Activated CD4-positive, CD25-positive, alpha-beta regulatory T cell (primary cell): Measurements from ENCODE around the gene PRMT9.

Experiments used
- DNase-seq, 4 experiments: peaks; one replicate each; lab custom pipeline; 2025; lab: John Stamatoyannopoulos, UW

The PRMT9 gene

GRCh38 chr4:147617841-147618691, 65.9 kb downstream of the PRMT9 start:
- DNase-seq: no peak

DNA sequence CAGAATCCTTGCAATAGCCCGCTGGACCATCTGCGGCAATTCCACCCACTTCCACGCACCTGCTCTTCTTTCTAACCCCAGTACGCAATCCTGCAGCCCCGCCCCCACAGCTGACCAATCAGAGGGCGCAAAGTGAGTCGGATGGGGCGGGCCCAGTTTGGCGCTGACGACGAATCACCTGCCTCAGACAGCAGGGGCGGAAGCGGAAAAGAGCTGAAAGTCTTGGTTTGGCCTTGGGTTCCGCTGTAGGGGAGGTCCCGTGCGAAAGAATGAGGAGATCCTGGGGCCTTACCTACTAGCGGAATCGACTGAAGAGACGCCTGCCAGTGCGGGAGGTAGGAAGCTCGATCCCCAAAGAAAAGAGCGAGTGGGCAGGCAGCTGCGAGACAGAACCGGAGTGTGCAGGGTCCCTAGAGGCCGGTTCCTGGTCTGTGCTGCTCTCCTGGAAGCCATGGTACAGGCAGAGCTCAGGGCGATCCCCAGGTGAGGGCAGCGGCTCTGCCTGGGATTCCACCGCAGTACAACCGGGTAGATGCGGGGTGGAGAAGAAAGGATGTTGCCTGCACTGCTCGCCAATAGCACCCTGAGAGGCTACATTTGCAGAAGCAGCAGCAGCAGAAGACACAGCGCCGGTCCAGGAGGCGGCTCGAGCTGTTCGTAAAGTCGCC, 66.7 kb downstream of the PRMT9 start, which contains the start of gene TMEM184C:
Gene TMEM184C, plus strand, starts transcription at position 225 of the 668 bp plus-strand sequence. CDS start 560 bp downstream, outside the sequence.
- peak; percentile 94 to 99 (median 96) for DNase-seq

GRCh38 chr4:147616849-147617172, 67.2 kb downstream of the PRMT9 start:
- DNase-seq: no peak

GRCh38 chr4:147610686-147611085, 73.3 kb downstream of the PRMT9 start:
- DNase-seq: no peak

- DNase-seq: no peak
Measured at GRCh38 chr4:147607471-147607870, 76.5 kb downstream of the PRMT9 start.

- no peak for DNase-seq
Measured at GRCh38 chr4:147605499-147605898, 78.5 kb downstream of the PRMT9 start.

DNA sequence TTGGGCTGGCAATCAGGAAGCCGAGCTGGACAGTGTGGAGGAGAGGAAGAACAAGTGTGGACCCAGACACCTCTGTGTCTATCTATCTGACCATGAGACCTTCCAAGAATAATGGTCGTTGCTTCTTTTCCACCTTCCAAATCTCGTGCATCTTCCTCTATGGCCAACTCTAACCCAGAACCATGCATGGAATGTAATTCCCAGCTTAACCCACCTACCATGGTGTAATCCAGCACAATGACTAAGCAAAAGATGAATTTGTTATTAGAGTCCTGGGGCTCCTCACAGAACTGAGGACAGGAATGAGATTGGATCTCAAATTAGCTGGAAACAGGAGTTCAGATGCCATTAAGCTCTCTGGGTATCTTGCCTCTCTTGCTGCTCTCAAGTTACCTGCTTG, 84.2 kb downstream of the PRMT9 start:
- no peak for DNase-seq

DNA sequence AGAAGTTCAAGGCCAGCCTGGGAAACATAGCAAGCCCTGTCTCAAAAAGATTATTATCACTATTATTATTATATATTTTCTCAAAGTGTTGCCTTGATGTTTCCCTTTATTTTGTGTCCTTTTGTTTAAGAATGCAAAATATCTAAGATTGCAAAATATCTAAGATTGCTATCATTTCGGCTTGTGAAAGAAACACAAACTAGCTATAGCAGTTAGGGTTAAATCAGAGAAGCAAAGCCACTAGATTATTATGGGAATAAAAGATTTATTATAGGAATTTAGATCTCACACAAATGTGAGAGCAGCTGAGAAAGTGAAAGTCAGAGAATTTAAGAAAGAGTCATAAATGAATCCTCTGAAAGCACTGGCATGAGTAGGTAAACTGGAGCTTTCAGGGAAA, 84.8 kb downstream of the PRMT9 start:
- no peak for DNase-seq

GRCh38 chr4:147597561-147597960, 86.4 kb downstream of the PRMT9 start:
- no peak for DNase-seq

DNA sequence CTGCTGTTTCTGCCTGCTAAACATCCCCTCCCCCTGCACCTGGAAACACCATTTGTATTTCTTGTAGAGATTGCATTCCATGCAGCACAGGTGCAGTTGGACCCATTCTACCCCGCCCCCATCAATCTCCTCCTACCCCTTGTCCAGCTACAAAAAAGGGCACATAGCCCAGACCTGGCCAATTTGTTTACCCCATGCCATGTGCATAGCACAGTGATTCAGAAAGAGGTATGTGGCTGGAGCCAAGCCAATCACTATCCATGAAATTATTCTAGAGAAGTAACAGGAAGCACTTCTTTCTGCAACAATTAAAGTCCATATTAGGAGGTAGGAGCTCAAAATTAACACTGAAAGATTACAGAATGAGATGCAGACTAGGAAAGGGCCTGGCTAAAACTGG, 87.0 kb downstream of the PRMT9 start:
- DNase-seq: no peak

DNA sequence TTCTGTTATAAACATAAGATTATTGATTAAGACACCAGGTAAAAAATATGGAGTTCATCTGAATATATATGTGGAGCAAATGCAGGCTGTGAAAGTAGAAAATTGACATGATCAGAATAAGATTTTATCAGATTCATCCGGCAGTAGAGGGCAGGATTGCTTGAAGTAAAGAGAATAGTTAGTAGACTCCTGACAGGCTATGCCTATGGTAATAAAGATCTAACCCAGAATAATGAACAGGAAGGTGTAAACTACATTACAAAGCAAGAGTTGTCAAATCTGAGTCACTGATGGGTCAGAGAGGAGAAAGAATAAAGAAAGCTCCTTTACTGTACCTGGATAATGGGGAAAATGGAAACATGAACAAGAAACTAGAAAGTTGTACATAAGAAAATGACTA, 87.6 kb downstream of the PRMT9 start:
- DNase-seq: no peak

DNA sequence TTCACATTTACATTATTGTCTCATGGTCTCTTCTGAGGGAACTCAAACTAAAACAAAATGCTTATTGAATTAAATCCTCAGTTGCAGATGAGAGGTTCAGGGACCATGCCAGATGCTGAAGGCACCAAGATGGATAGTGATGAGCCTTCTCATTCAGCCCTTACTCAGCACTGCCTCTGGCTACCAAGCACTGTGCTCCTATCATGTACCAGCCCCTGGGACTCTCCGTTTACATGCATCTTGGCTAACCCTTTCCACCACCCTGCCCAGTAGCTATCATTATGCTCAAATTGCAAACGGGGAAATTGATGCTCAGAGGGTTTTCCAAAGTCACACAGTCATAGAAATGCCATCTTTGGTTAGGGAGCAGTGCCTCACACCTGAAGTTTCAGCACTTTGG, 89.4 kb downstream of the PRMT9 start:
- no peak for DNase-seq

DNA sequence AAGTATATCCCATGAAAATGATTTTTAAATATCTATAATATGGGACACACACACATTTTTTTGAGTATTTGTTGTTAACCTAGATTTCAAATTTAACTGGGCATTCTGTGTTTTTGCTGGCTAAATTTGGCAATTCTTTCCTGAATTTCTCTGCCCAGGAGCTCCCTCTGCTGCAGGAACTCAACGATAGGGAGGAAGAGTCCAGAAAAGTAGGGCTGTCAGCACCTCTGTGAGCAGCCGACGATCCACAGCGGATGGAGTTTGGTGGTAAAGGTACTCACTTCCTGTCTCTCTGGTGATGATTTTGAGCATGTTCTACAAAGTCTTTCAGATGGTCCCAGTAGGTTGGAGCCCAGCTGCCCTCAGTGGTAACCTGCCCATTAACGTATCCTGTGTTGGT, 89.9 kb downstream of the PRMT9 start:
- DNase-seq: no peak

DNA sequence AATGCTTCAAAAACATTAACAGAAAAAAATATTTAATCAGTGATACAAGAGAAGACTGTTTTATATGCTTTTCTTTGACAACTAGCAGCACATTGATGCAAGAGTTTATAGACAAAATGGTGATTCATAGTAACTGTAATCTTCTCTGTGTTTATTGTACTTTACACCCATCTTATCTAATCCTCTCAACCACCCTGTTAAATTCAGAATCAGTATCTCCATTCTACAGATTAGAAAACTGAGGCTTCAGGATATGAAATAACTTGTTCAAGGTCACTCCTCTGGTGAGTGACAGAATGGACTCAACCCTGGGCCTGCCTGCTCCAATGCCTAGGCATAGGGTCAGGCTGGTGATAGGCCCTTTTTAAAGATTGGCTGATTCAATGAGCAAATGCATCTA, 92.9 kb downstream of the PRMT9 start:
- no peak for DNase-seq

DNA sequence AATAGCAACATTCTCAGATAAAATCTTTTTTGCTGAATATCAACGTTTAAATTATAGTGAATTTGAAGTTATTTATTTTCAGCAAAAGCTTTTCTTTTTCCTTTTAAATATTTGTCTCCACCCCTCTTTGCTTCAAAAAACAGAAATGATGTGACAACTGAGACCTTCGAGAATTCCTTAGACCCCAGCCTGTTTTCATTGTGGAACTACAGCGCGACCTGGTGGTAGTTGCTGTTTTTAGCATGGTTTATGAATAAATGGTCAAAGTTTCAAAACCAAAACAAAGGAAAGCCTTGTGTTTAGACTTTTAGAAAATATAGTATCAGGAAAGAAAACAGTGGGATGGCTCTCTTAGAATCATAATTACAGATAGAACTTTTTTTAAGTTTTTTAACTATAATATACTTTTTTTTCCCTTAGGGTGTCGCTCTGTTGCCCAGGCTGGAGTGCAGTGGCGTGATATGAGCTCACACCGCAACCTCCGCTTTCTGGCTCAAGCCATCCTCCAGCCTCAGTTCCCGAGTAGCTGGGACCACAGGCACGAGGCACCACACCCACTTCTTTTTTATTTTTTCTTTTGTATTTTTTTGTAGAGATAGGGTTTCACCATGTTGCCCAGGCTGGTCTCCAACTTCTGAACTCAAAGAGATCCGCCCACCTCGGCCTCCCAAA, 93.6 kb downstream of the PRMT9 start:
- DNase-seq: peak in 2 of 4 experiments; percentile 0 to 2

DNA sequence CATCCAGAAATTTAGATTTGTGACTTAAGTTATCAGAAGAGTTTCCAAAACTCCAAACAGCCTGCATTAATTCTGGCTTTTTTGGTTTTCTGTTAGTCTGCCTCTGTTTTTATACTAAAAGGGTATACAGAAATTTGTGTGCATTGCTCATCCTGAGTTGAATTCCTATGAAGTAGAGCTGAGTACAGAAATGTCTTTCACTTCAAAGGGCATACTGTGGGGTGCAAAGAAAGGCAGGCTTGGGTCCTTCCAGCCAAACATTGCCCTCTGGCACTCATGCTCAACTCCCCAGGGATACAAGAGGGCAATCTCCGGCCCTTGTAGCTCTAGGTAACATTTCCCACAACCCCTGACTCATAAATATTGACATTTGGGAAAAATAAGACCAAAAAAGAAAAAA, 94.4 kb downstream of the PRMT9 start:
- no peak for DNase-seq
